DOHH2 (cell line): Measurements from ENCODE around the gene ZNRD2.

Source experiments
- H3F3A ChIP-seq: fragments of 200-600 bp; sonication (generic), shearing (Covaris generic); 2 replicates; pipeline ENCODE4 v1.6.0; 2016; ENCODE audit warnings: antibody characterized with exemption, mild to moderate bottlenecking; ENCODE audit not compliant: control insufficient read depth, insufficient read depth
- H3K27ac ChIP-seq: fragments of 200-600 bp; sonication (generic); 2 replicates; pipeline ENCODE4 v1.5.1; 2014; ENCODE audit warnings: low read depth, mild to moderate bottlenecking, low read length, moderate library complexity
- H3K27me3 ChIP-seq: fragments of 200-600 bp; sonication (generic); 2 replicates; pipeline ENCODE4 v1.6.1; 2014; ENCODE audit warnings: mild to moderate bottlenecking, low read length, mixed read lengths; ENCODE audit not compliant: control insufficient read depth
- H3K36me3 ChIP-seq: fragments of 200-600 bp; sonication (generic); 2 replicates; pipeline ENCODE4 v1.6.1; 2014; ENCODE audit warnings: mild to moderate bottlenecking, low read length, moderate library complexity, mixed read lengths; ENCODE audit not compliant: control insufficient read depth
- H3K4me1 ChIP-seq: fragments of 200-600 bp; sonication (generic); 2 replicates; pipeline ENCODE4 v1.6.1; 2014; ENCODE audit warnings: mild to moderate bottlenecking, low read length, mixed read lengths; ENCODE audit not compliant: control insufficient read depth
- H3K4me2 ChIP-seq: fragments of 200-600 bp; sonication (generic); 2 replicates; pipeline ENCODE4 v1.6.0; 2014; ENCODE audit warnings: mild to moderate bottlenecking, low read length, moderate library complexity
- H3K4me3 ChIP-seq: fragments of 200-600 bp; sonication (generic); 2 replicates; pipeline ENCODE4 v1.5.1; 2014; ENCODE audit warnings: mild to moderate bottlenecking, low read length, mixed read lengths
- H3K79me2 ChIP-seq: fragments of 200-600 bp; sonication (generic); 2 replicates; pipeline ENCODE4 v1.6.1; 2014; ENCODE audit warnings: mild to moderate bottlenecking, low read length, mixed read lengths; ENCODE audit not compliant: control insufficient read depth
- H3K9me2 ChIP-seq: fragments of 200-600 bp; sonication (generic); replicated peaks from 2 replicates; pipeline ENCODE4 v1.6.1; 2014; ENCODE audit warnings: mild to moderate bottlenecking, low read length, mixed read lengths; ENCODE audit not compliant: control insufficient read depth
- H3K9me3 ChIP-seq: fragments of 200-600 bp; sonication (generic); 2 replicates; pipeline ENCODE4 v1.6.1; 2014; ENCODE audit warnings: antibody characterized with exemption, low read length, mixed read lengths; ENCODE audit not compliant: control insufficient read depth, insufficient read depth
- H4K20me1 ChIP-seq: fragments of 200-600 bp; sonication (generic); 2 replicates; pipeline ENCODE4 v1.6.0; 2014; ENCODE audit warnings: low read depth, mild to moderate bottlenecking, antibody characterized with exemption, low read length, moderate library complexity; ENCODE audit not compliant: control insufficient read depth, insufficient read depth
- CTCF ChIP-seq: fragments of 200-600 bp; sonication (generic); IDR thresholded peaks from one replicate; pipeline ENCODE4 v1.5.1; 2014; ENCODE audit warnings: antibody characterized with exemption, mild to moderate bottlenecking, low read depth, low read length; ENCODE audit not compliant: poor library complexity, severe bottlenecking
- EZH2phosphoT487 ChIP-seq: fragments of 200-600 bp; sonication (generic); IDR thresholded peaks from 2 replicates; pipeline ENCODE4 v1.6.1; 2017; ENCODE audit warnings: borderline replicate concordance, mild to moderate bottlenecking, antibody characterized with exemption, low read length, moderate library complexity, mixed read lengths

ZNRD2 gene

GRCh38 chr11:65586676-65587075 is 16.4 kb downstream of the ZNRD2 start:
- TF ChIP-seq EZH2phosphoT487 (no peak), CTCF (no peak)
- no peak overlapping the region for H3K4me2 ChIP-seq
- H3K27ac ChIP-seq: no peak overlapping the region
- no peaks in the 10 kb centered on the region for H4K20me1 ChIP-seq
- no peaks in the 10 kb centered on the region for H3K9me2 ChIP-seq
- no peaks in the 10 kb centered on the region for H3K79me2 ChIP-seq
- peaks cover 28% of the 10 kb centered on the region for H3K4me1 ChIP-seq
- H3F3A ChIP-seq: 0 out of 2 replicates have a peak, but pooled peaks cover 3% of the 10 kb centered on the region
- H3K27me3 ChIP-seq: no peaks in the 10 kb centered on the region
- H3K36me3 ChIP-seq: peaks cover 9% of the 10 kb centered on the region
- no peak overlapping the region for H3K4me3 ChIP-seq
- no peaks in the 10 kb centered on the region for H3K9me3 ChIP-seq

GRCh38 chr11:65588199-65589054 is 18.1 kb downstream of the ZNRD2 start:
- Histone ChIP-seq H3K9me3 (no peaks in the 10 kb centered on the region), H3K4me2 (peak overlapping the region; percentile 52), H3K4me3 (peak overlapping the region; percentile 29), H3K4me1 (peaks cover 28% of the 10 kb centered on the region), H3K36me3 (peaks cover 9% of the 10 kb centered on the region), H3K27ac (peak overlapping the region; percentile 15), H3K27me3 (no peaks in the 10 kb centered on the region), H3F3A (0 out of 2 replicates have a peak, but pooled peaks cover 3% of the 10 kb centered on the region), H4K20me1 (no peaks in the 10 kb centered on the region), H3K79me2 (no peaks in the 10 kb centered on the region), H3K9me2 (no peaks in the 10 kb centered on the region)
- TF ChIP-seq EZH2phosphoT487 (no peak), CTCF (peak; percentile 83)

DNA sequence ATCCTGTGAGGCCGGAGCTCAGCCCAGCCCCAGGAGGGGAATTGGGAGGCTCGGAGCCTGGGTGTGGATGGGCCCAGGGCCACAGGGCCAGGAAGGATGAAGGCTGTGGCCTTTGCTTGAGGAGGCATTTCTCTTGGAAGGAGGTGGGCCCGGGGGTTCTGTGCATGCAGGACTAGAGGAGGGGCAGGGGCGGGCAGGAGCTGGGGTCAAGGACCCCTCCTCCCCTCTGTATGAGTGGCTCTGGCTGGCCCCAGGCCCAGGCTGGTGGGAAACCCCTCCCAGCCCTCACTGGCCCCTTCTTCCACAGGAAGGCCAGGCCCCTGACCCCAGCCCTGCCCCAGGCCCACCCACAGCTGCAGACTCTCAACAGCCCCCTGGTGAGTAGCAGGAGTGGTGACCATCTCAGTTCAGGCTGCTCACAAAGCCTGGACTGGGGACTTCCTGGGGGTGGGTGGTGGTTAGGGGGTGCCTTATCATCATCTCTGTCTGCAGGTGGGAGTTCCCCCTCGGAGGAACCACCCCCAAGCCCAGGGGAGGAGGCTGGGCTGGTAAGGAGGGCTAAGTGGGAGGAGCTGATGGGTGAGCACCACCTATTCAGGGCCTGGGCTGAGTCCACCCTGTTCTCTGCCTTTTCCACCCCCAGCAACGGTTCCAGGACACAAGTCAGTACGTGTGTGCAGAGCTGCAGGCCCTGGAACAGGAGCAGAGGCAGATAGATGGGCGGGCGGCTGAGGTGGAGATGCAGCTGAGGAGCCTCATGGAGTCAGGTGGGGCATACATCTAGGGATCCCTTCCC is 19.4 kb downstream of the ZNRD2 start:
- Histone ChIP-seq H3K4me2 (no peak overlapping the region), H3F3A (0 out of 2 replicates have a peak, but pooled peaks cover 3% of the 10 kb centered on the region), H3K4me1 (peaks cover 28% of the 10 kb centered on the region), H3K27ac (no peak overlapping the region), H3K27me3 (no peaks in the 10 kb centered on the region), H3K79me2 (no peaks in the 10 kb centered on the region), H3K36me3 (peaks cover 9% of the 10 kb centered on the region), H4K20me1 (no peaks in the 10 kb centered on the region), H3K4me3 (no peak overlapping the region), H3K9me2 (no peaks in the 10 kb centered on the region), H3K9me3 (no peaks in the 10 kb centered on the region)
- TF ChIP-seq EZH2phosphoT487: no peak
- TF ChIP-seq CTCF: no peak
